MCF 10A (cell line): Measurements from ENCODE around the gene ZNF90. TPM values are rescaled to one million over a fixed set of nuclear protein-coding genes. Genes with fewer than 3 reads are reported as not detected.
"Not testable (repeated sequence)": the region's sequence is repeated elsewhere in the genome, so short reads cannot be mapped to it uniquely, and the experiment has no call there.

ENCODE experiments used
- BruUV-seq: library from RNA; stranded (reverse); fragments of 400-500 nt; replicated peaks from 2 replicates; lab custom pipeline; 2021; lab: Mats Ljungman, UMichigan
- CTCF ChIA-PET: fragments of 300-600 bp; sonication (Branson Sonifier 250); formaldehyde crosslinking; extraction: SDS; loops from one replicate; lab custom pipeline; 2021; ENCODE audit warnings: antibody characterized with exemption, inconsistent platforms; lab: Yijun Ruan, JAX
- POLR2A ChIA-PET: fragments of 300-600, 350-650 bp; sonication (Branson Sonifier 250); formaldehyde crosslinking; extraction: SDS; loops from one replicate; lab custom pipeline; 2020; ENCODE audit warnings: antibody characterized with exemption, inconsistent platforms; lab: Yijun Ruan, JAX
- DNase-seq: peaks from one replicate; pipeline ENCODE4 v3.0.0-alpha.2; 2018; ENCODE audit not compliant: unreplicated experiment
- H3K27ac Mint-ChIP-seq: one replicate; pipeline ENCODE4 v1.8.0; 2022; ENCODE audit warnings: mild to moderate bottlenecking, low read depth, mixed read lengths; ENCODE audit not compliant: unreplicated experiment
- H3K27me3 Mint-ChIP-seq: one replicate; pipeline ENCODE4 v1.8.0; 2022; ENCODE audit warnings: mixed read lengths; ENCODE audit not compliant: insufficient read depth, unreplicated experiment
- H3K36me3 Mint-ChIP-seq: one replicate; pipeline ENCODE4 v1.8.0; 2022; ENCODE audit warnings: mild to moderate bottlenecking, moderate library complexity, mixed read lengths; ENCODE audit not compliant: insufficient read depth, unreplicated experiment
- H3K4me1 Mint-ChIP-seq: one replicate; pipeline ENCODE4 v1.8.0; 2022; ENCODE audit warnings: mixed read lengths; ENCODE audit not compliant: insufficient read depth, unreplicated experiment
- H3K4me3 Mint-ChIP-seq: one replicate; pipeline ENCODE4 v1.8.0; 2022; ENCODE audit warnings: mild to moderate bottlenecking, moderate library complexity, mixed read lengths; ENCODE audit not compliant: unreplicated experiment
- H3K9me3 Mint-ChIP-seq: one replicate; pipeline ENCODE4 v1.8.0; 2022; ENCODE audit warnings: mixed read lengths; ENCODE audit not compliant: unreplicated experiment
- intact Hi-C: fragments of 100-400 bp; cut with micrococcal nuclease; formaldehyde crosslinking; loops from 2 replicates; pipeline ENCODE4 v1.14.1; 2022
- total RNA-seq: library from RNA; stranded (reverse); gene quantifications from 2 replicates; pipeline ENCODE4 v1.2.3, GENCODE V29; 2022
- TF ChIP-seq, protein P1 (sequence below): fragments of 200-600 bp; IDR thresholded peaks from one replicate; pipeline ENCODE4 v1.8.0; 2022; ENCODE audit warnings: antibody characterized with exemption, mild to moderate bottlenecking; ENCODE audit not compliant: unreplicated experiment

The ZNF90 gene
- total RNA-seq, 1 experiment from 2014 or later: not detected

DNA sequence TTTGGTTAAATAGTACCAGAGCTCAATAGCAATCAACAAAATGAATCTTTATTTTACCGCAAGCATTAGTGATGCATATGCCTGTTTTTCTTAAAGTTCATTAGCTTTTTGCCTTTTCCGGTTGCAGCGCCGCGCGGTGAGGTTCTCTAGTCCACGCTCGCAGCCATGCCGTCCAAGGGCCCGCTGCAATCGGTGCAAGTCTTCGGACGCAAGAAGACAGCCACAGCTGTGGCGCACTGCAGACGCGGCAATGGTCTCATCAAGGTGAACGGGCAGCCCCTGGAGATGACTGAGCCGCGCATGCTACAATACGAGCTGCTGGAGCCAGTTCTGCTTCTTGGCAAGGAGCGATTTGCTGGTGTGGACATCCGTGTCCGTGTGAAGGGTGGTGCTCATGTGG lies 47.1 kb downstream of the ZNF90 start:
- peaks cover 5% of the 10 kb centered on the region for H3K36me3 Mint-ChIP-seq
- CTCF ChIA-PET: interaction anchor here (0.6 kb wide), 1 partner anchor 99 kb away, joined by 3 read pairs; no protein-coding TSS in a partner anchor

GRCh38 chr19:20132933-20133332 lies 55.1 kb downstream of the ZNF90 start:
- POLR2A ChIA-PET, H3K9me3 Mint-ChIP-seq, H3K27me3 Mint-ChIP-seq, intact Hi-C loops, H3K4me3 Mint-ChIP-seq, H3K4me1 Mint-ChIP-seq, H3K36me3 Mint-ChIP-seq, DNase-seq, CTCF ChIA-PET, BruUV-seq, H3K27ac Mint-ChIP-seq: not testable (repeated sequence)

More for the DNA sequence above, 47.1 kb downstream of the ZNF90 start:
- DNase-seq: no peak
- H3K4me1 Mint-ChIP-seq: no peaks in the 10 kb centered on the region
- POLR2A ChIA-PET: no interaction called here
- TF ChIP-seq, protein P1, sequence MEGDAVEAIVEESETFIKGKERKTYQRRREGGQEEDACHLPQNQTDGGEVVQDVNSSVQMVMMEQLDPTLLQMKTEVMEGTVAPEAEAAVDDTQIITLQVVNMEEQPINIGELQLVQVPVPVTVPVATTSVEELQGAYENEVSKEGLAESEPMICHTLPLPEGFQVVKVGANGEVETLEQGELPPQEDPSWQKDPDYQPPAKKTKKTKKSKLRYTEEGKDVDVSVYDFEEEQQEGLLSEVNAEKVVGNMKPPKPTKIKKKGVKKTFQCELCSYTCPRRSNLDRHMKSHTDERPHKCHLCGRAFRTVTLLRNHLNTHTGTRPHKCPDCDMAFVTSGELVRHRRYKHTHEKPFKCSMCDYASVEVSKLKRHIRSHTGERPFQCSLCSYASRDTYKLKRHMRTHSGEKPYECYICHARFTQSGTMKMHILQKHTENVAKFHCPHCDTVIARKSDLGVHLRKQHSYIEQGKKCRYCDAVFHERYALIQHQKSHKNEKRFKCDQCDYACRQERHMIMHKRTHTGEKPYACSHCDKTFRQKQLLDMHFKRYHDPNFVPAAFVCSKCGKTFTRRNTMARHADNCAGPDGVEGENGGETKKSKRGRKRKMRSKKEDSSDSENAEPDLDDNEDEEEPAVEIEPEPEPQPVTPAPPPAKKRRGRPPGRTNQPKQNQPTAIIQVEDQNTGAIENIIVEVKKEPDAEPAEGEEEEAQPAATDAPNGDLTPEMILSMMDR: no peak
- intact Hi-C loops: no loop called here
- no peak overlapping the region for H3K27ac Mint-ChIP-seq
- H3K4me3 Mint-ChIP-seq: no peak overlapping the region
- no peaks in the 10 kb centered on the region for H3K27me3 Mint-ChIP-seq
- H3K9me3 Mint-ChIP-seq: peaks cover 20% of the 10 kb centered on the region
- no TSS peak for BruUV-seq

DNA sequence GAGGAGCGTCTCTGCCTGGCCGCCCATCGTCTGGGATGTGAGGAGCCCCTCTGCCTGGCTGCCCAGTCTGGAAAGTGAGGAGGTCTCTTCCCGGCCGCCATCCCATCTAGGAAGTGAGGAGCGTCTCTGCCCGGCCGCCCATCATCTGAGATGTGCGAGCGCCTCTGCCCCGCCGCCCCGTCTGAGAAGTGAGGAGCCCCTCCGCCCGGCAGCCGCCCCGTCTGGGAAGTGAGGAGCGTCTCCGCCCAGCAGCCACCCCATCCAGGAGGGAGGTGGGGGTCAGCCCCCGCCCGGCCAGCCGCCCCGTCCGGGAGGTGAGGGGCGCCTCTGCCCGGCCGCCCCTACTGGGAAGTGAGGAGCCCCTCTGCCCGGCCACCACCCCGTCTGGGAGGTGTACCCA lies 59.9 kb downstream of the ZNF90 start:
- POLR2A ChIA-PET, H3K9me3 Mint-ChIP-seq, H3K4me3 Mint-ChIP-seq, BruUV-seq, H3K27me3 Mint-ChIP-seq, intact Hi-C loops, DNase-seq, CTCF ChIA-PET, H3K4me1 Mint-ChIP-seq, H3K27ac Mint-ChIP-seq, H3K36me3 Mint-ChIP-seq: not testable (repeated sequence)

- Mint-ChIP-seq H3K36me3 (no peaks in the 10 kb centered on the region), H3K27ac (no peak overlapping the region), H3K9me3 (peaks cover 22% of the 10 kb centered on the region), H3K27me3 (no peaks in the 10 kb centered on the region), H3K4me3 (no peak overlapping the region), H3K4me1 (no peaks in the 10 kb centered on the region)
- BruUV-seq: no TSS peak
- ChIA-PET CTCF (no interaction called here), POLR2A (no interaction called here)
- intact Hi-C loops: no loop called here
- no peak for DNase-seq
- TF ChIP-seq, protein P1: no peak
Observed at GRCh38 chr19:20151617-20152145, 73.9 kb downstream of the ZNF90 start.

DNA sequence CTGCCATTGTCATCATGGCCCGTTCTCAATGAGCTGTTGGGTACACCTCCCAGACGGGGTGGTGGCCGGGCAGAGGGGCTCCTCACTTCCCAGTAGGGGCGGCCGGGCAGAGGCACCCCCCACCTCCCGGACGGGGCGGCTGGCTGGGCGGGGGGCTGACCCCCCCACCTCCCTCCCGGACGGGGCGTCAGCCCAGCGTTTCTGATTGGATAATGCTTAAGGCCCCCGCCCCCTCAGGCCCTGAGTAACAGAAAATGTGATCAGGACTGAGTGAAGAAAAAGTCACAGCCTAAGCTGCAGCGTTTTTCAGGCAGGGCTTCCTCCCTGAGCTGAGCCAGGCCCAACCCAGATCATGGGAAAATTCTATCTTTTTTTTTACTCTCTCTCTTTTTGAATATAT lies 74.7 kb downstream of the ZNF90 start:
- H3K4me3 Mint-ChIP-seq, DNase-seq, POLR2A ChIA-PET, H3K36me3 Mint-ChIP-seq, H3K4me1 Mint-ChIP-seq, H3K27ac Mint-ChIP-seq, H3K27me3 Mint-ChIP-seq, BruUV-seq, intact Hi-C loops: not testable (repeated sequence)
- CTCF ChIA-PET: interaction anchor here (0.7 kb wide), 1 partner anchor 10 kb away, joined by 3 read pairs; no protein-coding TSS in a partner anchor
- peaks cover 22% of the 10 kb centered on the region for H3K9me3 Mint-ChIP-seq
